Mesodermal cell (in vitro differentiated cells): ENCODE measurements around the gene STIM1.
"Not testable (repeated sequence)": the region's sequence is repeated elsewhere in the genome, so short reads cannot be mapped to it uniquely, and the experiment has no call there.

Experiments used
- H3K27ac ChIP-seq: 2 replicates; pipeline ENCODE4 v1.7.0; 2013; ENCODE audit warnings: mild to moderate bottlenecking, low read depth, low read length, moderate library complexity; ENCODE audit not compliant: severe bottlenecking
- H3K36me3 ChIP-seq: 2 replicates; pipeline ENCODE4 v1.7.1; 2013; ENCODE audit warnings: mild to moderate bottlenecking, low read length, moderate library complexity; ENCODE audit not compliant: control insufficient read depth, insufficient read depth
- H3K4me1 ChIP-seq: one replicate; pipeline ENCODE4 v1.7.1; 2013; ENCODE audit warnings: mild to moderate bottlenecking, low read length; ENCODE audit not compliant: insufficient read depth, control insufficient read depth, poor library complexity, severe bottlenecking
- H3K4me3 ChIP-seq: 2 replicates; pipeline ENCODE4 v1.7.0; 2013; ENCODE audit warnings: low read length, control low read depth, mild to moderate bottlenecking; ENCODE audit not compliant: insufficient read depth, poor library complexity, severe bottlenecking; ENCODE audit errors: extremely low read depth
- H3K9me3 ChIP-seq: 2 replicates; pipeline ENCODE4 v1.7.1; 2013; ENCODE audit warnings: mild to moderate bottlenecking, low read length, moderate library complexity; ENCODE audit not compliant: control insufficient read depth
- WGBS, 2 experiments: methylation state at CpG; one replicate each; pipeline ENCODE4 v1.1.5; 2013; ENCODE audit warnings: missing lambda C conversion rate in 2 of 2; ENCODE audit not compliant: insufficient coverage in 2 of 2; 5-methylcytosine and 5-hydroxymethylcytosine counted together

The STIM1 gene

GRCh38 chr11:4050138-4050537 is 194.7 kb downstream of the STIM1 start:
- Histone ChIP-seq H3K9me3 (no peaks in the 10 kb centered on the region), H3K36me3 (no peaks in the 10 kb centered on the region), H3K27ac (no peak overlapping the region), H3K4me3 (no peak overlapping the region), H3K4me1 (peaks cover 3% of the 10 kb centered on the region)
- 100% methylated on average over 1 of the region's 1 CpG; no CpG with 5 or more reads in 1 of the 2 experiments for WGBS, 2 experiments

GRCh38 chr11:4053200-4053599 is 197.7 kb downstream of the STIM1 start:
- H3K4me1 ChIP-seq, H3K36me3 ChIP-seq, H3K9me3 ChIP-seq, H3K27ac ChIP-seq, H3K4me3 ChIP-seq: not testable (repeated sequence)
- no CpG with 5 or more reads among the region's 4 CpGs for WGBS, 2 experiments

GRCh38 chr11:4054643-4055042 is 199.2 kb downstream of the STIM1 start:
- H3K36me3 ChIP-seq: peaks cover 6% of the 10 kb centered on the region
- H3K9me3 ChIP-seq: no peaks in the 10 kb centered on the region
- no peak overlapping the region for H3K27ac ChIP-seq
- H3K4me3 ChIP-seq: no peak overlapping the region
- peaks cover 5% of the 10 kb centered on the region for H3K4me1 ChIP-seq
- WGBS, 2 experiments: 90 to 100% methylated on average over 1 of the region's 1 CpG

- H3K36me3 ChIP-seq: peaks cover 29% of the 10 kb centered on the region
- peaks cover 5% of the 10 kb centered on the region for H3K4me1 ChIP-seq
- no peak overlapping the region for H3K4me3 ChIP-seq
- no CpG with 5 or more reads among the region's 1 CpG for WGBS, 2 experiments
- no peak overlapping the region for H3K27ac ChIP-seq
- H3K9me3 ChIP-seq: no peaks in the 10 kb centered on the region
Measured at GRCh38 chr11:4059424-4059823, 204.0 kb downstream of the STIM1 start.

- Histone ChIP-seq H3K4me1 (peaks cover 5% of the 10 kb centered on the region), H3K9me3 (no peaks in the 10 kb centered on the region), H3K4me3 (no peak overlapping the region), H3K27ac (no peak overlapping the region), H3K36me3 (peaks cover 29% of the 10 kb centered on the region)
- 63% methylated on average over 1 of the region's 4 CpGs; no CpG with 5 or more reads in 1 of the 2 experiments for WGBS, 2 experiments
Measured at GRCh38 chr11:4060182-4060923, 204.9 kb downstream of the STIM1 start.

- no peak overlapping the region for H3K27ac ChIP-seq
- no peak overlapping the region for H3K4me3 ChIP-seq
- WGBS, 2 experiments: 79 to 100% methylated on average over 1 of the region's 1 CpG
- peaks cover 29% of the 10 kb centered on the region for H3K36me3 ChIP-seq
- H3K4me1 ChIP-seq: peaks cover 5% of the 10 kb centered on the region
- H3K9me3 ChIP-seq: no peaks in the 10 kb centered on the region
Measured at GRCh38 chr11:4061700-4062099, 206.2 kb downstream of the STIM1 start.

- Histone ChIP-seq H3K4me3 (no peak overlapping the region), H3K36me3 (peaks cover 29% of the 10 kb centered on the region), H3K9me3 (no peaks in the 10 kb centered on the region), H3K4me1 (no peaks in the 10 kb centered on the region), H3K27ac (no peak overlapping the region)
- 86 to 100% methylated on average over 1 of the region's 3 CpGs for WGBS, 2 experiments
Measured at GRCh38 chr11:4063348-4063747, 207.9 kb downstream of the STIM1 start.

- Histone ChIP-seq H3K4me1 (no peaks in the 10 kb centered on the region), H3K4me3 (no peak overlapping the region), H3K27ac (no peak overlapping the region), H3K9me3 (no peaks in the 10 kb centered on the region), H3K36me3 (peaks cover 24% of the 10 kb centered on the region)
- WGBS, 2 experiments: no CpG with 5 or more reads among the region's 1 CpG
Measured at GRCh38 chr11:4064278-4064955, 209.0 kb downstream of the STIM1 start.

- H3K9me3 ChIP-seq: no peaks in the 10 kb centered on the region
- no peaks in the 10 kb centered on the region for H3K4me1 ChIP-seq
- no peak overlapping the region for H3K27ac ChIP-seq
- 100% methylated on average over 1 of the region's 1 CpG; no CpG with 5 or more reads in 1 of the 2 experiments for WGBS, 2 experiments
- H3K36me3 ChIP-seq: peaks cover 18% of the 10 kb centered on the region
- H3K4me3 ChIP-seq: no peak overlapping the region
Measured at GRCh38 chr11:4065086-4065485, 209.6 kb downstream of the STIM1 start.

- no CpG with 5 or more reads among the region's 2 CpGs for WGBS, 2 experiments
- Histone ChIP-seq H3K4me3 (no peak overlapping the region), H3K9me3 (no peaks in the 10 kb centered on the region), H3K36me3 (peaks cover 11% of the 10 kb centered on the region), H3K4me1 (no peaks in the 10 kb centered on the region), H3K27ac (no peak overlapping the region)
Measured at GRCh38 chr11:4065601-4066377, 210.3 kb downstream of the STIM1 start.
